Activated CD4-positive, alpha-beta T cell treated with anti-CD3 and anti-CD28 coated beads, Interleukin-2, amount 50 U/mL, for 1 hour (primary cell): ENCODE measurements around the gene DCTN2.

Experiments used
- DNase-seq: peaks from one replicate; pipeline ENCODE4 v3.0.0-alpha.2; 2020

Gene DCTN2

GRCh38 chr12:57549203-57549908 lies 2.4 kb upstream of the DCTN2 start:
- DNase-seq, result no peak

GRCh38 chr12:57548488-57548887 lies 1.5 kb upstream of the DCTN2 start:
- no peak for DNase-seq

- no peak for DNase-seq
These were observed 972 bp upstream of the DCTN2 start for GRCh38 chr12:57548013-57548315.

- DNase-seq, result no peak
These were observed 458 bp upstream of the DCTN2 start for GRCh38 chr12:57547288-57548012.

GRCh38 chr12:57545809-57546437 lies 1.1 kb downstream of the DCTN2 start:
- no peak for DNase-seq

GRCh38 chr12:57543581-57543980 lies 3.4 kb downstream of the DCTN2 start:
- DNase-seq, result no peak

GRCh38 chr12:57541717-57542116 lies 5.3 kb downstream of the DCTN2 start:
- no peak for DNase-seq

GRCh38 chr12:57541001-57541400 lies 6.0 kb downstream of the DCTN2 start:
- DNase-seq, result no peak

- no peak for DNase-seq
These were observed 7.7 kb downstream of the DCTN2 start for GRCh38 chr12:57539134-57539768.

- DNase-seq, result no peak
These were observed 10.4 kb downstream of the DCTN2 start for GRCh38 chr12:57536597-57536942.

GRCh38 chr12:57535764-57536596 lies 11.0 kb downstream of the DCTN2 start:
- DNase-seq, result no peak

- DNase-seq, result no peak
These were observed 11.9 kb downstream of the DCTN2 start for GRCh38 chr12:57534991-57535543.

- no peak for DNase-seq
These were observed 12.7 kb downstream of the DCTN2 start for GRCh38 chr12:57534250-57534649.

GRCh38 chr12:57533108-57533507 lies 13.9 kb downstream of the DCTN2 start:
- no peak for DNase-seq

GRCh38 chr12:57531836-57532235 lies 15.2 kb downstream of the DCTN2 start:
- no peak for DNase-seq

- DNase-seq, result no peak
These were observed 16.4 kb downstream of the DCTN2 start for GRCh38 chr12:57530396-57531142.

- no peak for DNase-seq
These were observed 17.2 kb downstream of the DCTN2 start for GRCh38 chr12:57529831-57530230.

- DNase-seq, result no peak
These were observed 18.0 kb downstream of the DCTN2 start for GRCh38 chr12:57528831-57529555.

GRCh38 chr12:57528176-57528575 lies 18.8 kb downstream of the DCTN2 start:
- no peak for DNase-seq

- DNase-seq, result no peak
These were observed 19.8 kb downstream of the DCTN2 start for GRCh38 chr12:57527184-57527583.

GRCh38 chr12:57526477-57527126 lies 20.4 kb downstream of the DCTN2 start:
- no peak for DNase-seq
